Lower leg skin (tissue), 3 donors: ENCODE measurements around the gene TRPM3.

Experiments
- POLR2A ChIP-seq, 2 donors: fragments of 450-650 bp; IDR thresholded peaks; one replicate each; pipeline ENCODE4 v1.6.1; 2016 to 2017; ENCODE audit warnings: antibody characterized with exemption in 2 of 2, mild to moderate bottlenecking in 1 of 2, moderate library complexity in 1 of 2
- TF ChIP-seq, protein P1 (sequence below), 3 donors: fragments of 450-650 bp; IDR thresholded peaks; one replicate each; pipeline ENCODE4 v1.5.1; 2016; ENCODE audit warnings: antibody characterized with exemption in 3 of 3, mild to moderate bottlenecking in 3 of 3, moderate library complexity in 2 of 3

DNA sequence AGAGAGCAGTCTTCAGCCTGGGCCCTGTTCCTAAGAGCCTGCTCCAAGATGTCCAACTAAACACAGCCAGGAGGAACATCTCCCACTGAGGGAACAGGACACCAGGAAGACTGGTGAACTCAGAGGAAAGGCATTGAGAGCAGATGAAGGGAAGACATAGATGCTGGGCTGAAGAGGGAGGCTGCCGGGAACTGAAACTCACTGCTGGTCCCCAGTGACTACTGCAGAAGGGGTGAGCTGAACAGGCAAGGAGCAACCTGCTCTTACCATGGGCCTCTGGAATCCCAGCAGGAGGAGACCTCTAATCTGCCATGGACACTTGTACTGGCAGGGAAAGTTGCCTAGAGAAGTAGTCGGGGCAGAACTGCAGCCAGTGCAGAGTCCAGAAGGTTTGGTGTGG lies 95.7 kb downstream of the TRPM3 start:
- TF ChIP-seq, protein P1, sequence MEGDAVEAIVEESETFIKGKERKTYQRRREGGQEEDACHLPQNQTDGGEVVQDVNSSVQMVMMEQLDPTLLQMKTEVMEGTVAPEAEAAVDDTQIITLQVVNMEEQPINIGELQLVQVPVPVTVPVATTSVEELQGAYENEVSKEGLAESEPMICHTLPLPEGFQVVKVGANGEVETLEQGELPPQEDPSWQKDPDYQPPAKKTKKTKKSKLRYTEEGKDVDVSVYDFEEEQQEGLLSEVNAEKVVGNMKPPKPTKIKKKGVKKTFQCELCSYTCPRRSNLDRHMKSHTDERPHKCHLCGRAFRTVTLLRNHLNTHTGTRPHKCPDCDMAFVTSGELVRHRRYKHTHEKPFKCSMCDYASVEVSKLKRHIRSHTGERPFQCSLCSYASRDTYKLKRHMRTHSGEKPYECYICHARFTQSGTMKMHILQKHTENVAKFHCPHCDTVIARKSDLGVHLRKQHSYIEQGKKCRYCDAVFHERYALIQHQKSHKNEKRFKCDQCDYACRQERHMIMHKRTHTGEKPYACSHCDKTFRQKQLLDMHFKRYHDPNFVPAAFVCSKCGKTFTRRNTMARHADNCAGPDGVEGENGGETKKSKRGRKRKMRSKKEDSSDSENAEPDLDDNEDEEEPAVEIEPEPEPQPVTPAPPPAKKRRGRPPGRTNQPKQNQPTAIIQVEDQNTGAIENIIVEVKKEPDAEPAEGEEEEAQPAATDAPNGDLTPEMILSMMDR (IDR thresholded peaks at IDR 0.05), result no peak
- no peak for TF ChIP-seq POLR2A (IDR thresholded peaks at IDR 0.05)
